Neural progenitor cell (in vitro differentiated cells): ENCODE measurements around the gene BCL2L14. TPM values are rescaled to one million over a fixed set of nuclear protein-coding genes. Genes with fewer than 3 reads are reported as not detected.

Experiments used
- DNase-seq: peaks from one replicate; pipeline ENCODE4 v3.0.0-alpha.2; 2016; ENCODE audit warnings: low spot score
- H2AFZ ChIP-seq: fragments of 200-600 bp; sonication (generic); replicated peaks from 2 replicates; pipeline ENCODE4 v1.6.1; 2016; ENCODE audit warnings: antibody characterized with exemption
- H3F3A ChIP-seq: fragments of 200-600 bp; sonication (generic); 2 replicates; pipeline ENCODE4 v1.6.1; 2016; ENCODE audit warnings: antibody characterized with exemption, low read depth
- H3K27ac ChIP-seq: fragments of 200-600 bp; sonication (generic); 2 replicates; pipeline ENCODE4 v1.5.1; 2016; ENCODE audit warnings: mild to moderate bottlenecking
- H3K27me3 ChIP-seq: fragments of 200-600 bp; sonication (generic); 2 replicates; pipeline ENCODE4 v1.6.1; 2016; ENCODE audit warnings: mild to moderate bottlenecking, moderate library complexity
- H3K36me3 ChIP-seq: fragments of 200-600 bp; sonication (generic); 2 replicates; pipeline ENCODE4 v1.5.1; 2016
- H3K4me1 ChIP-seq: fragments of 200-600 bp; sonication (generic); 2 replicates; pipeline ENCODE4 v1.6.1; 2016; ENCODE audit warnings: mixed run types
- H3K4me2 ChIP-seq: fragments of 200-600 bp; sonication (generic); 2 replicates; pipeline ENCODE4 v1.6.1; 2016
- H3K4me3 ChIP-seq: fragments of 200-600 bp; sonication (generic); 2 replicates; pipeline ENCODE4 v1.5.1; 2016
- H3K79me2 ChIP-seq: fragments of 200-600 bp; sonication (generic); 2 replicates; pipeline ENCODE4 v1.6.1; 2016; ENCODE audit warnings: low read depth
- H3K9ac ChIP-seq: fragments of 200-600 bp; sonication (generic); 2 replicates; pipeline ENCODE4 v1.6.1; 2016
- H3K9me3 ChIP-seq: fragments of 200-600 bp; sonication (generic); 2 replicates; pipeline ENCODE4 v1.5.1; 2016; ENCODE audit warnings: low read depth
- H4K20me1 ChIP-seq: fragments of 200-600 bp; sonication (generic); 2 replicates; pipeline ENCODE4 v1.6.1; 2016; ENCODE audit warnings: low read depth
- H3K27ac Mint-ChIP-seq: 3 replicates; pipeline ENCODE4 v1.8.0; 2021; ENCODE audit warnings: mixed read lengths
- H3K27me3 Mint-ChIP-seq: 2 replicates; pipeline ENCODE4 v1.8.0; 2022; ENCODE audit warnings: low read depth, mild to moderate bottlenecking, inconsistent platforms, moderate library complexity, mixed read lengths; ENCODE audit not compliant: insufficient read depth
- H3K36me3 Mint-ChIP-seq: 3 replicates; pipeline ENCODE4 v1.8.0; 2021; ENCODE audit warnings: mixed read lengths
- H3K4me1 Mint-ChIP-seq: 3 replicates; pipeline ENCODE4 v1.8.0; 2021; ENCODE audit warnings: mixed read lengths
- H3K4me3 Mint-ChIP-seq: 3 replicates; pipeline ENCODE4 v1.8.0; 2021; ENCODE audit warnings: mild to moderate bottlenecking, moderate library complexity, mixed read lengths
- H3K9me3 Mint-ChIP-seq: 3 replicates; pipeline ENCODE4 v1.8.0; 2020; ENCODE audit warnings: mixed read lengths
- EZH2 ChIP-seq: fragments of 200-600 bp; sonication (generic); IDR thresholded peaks from 2 replicates; pipeline ENCODE4 v1.6.1; 2017; ENCODE audit warnings: antibody characterized with exemption, mild to moderate bottlenecking, moderate library complexity
- EZH2phosphoT487 ChIP-seq: fragments of 200-600 bp; sonication (generic); IDR thresholded peaks from 2 replicates; pipeline ENCODE4 v1.6.1; 2017; ENCODE audit warnings: antibody characterized with exemption
- total RNA-seq: library from RNA; depleted of rRNA; stranded (reverse); fragments of >200 nt; gene quantifications from 2 replicates; pipeline ENCODE4 v1.2.3, GENCODE V29; 2015; ENCODE audit warnings: low replicate concordance
- TF ChIP-seq, protein P1 (sequence below): fragments of 200-600 bp; sonication (generic); IDR thresholded peaks from 2 replicates; pipeline ENCODE4 v1.5.1; 2017; ENCODE audit warnings: antibody characterized with exemption, mild to moderate bottlenecking

BCL2L14 gene
- total RNA-seq, 1 donor from 2014 or later: not detected

GRCh38 chr12:12033824-12034223, 36.9 kb upstream of the BCL2L14 start:
- Histone ChIP-seq H3K9me3 (no peaks in the 10 kb centered on the region), H3K4me1 (no peaks in the 10 kb centered on the region), H3K4me2 (no peak overlapping the region), H3K79me2 (no peaks in the 10 kb centered on the region), H3K9ac (no peak overlapping the region), H3K27me3 (no peaks in the 10 kb centered on the region), H3F3A (no peaks in the 10 kb centered on the region), H3K4me3 (no peak overlapping the region), H4K20me1 (no peaks in the 10 kb centered on the region), H3K27ac (no peak overlapping the region), H3K36me3 (no peaks in the 10 kb centered on the region), H2AFZ (no peak overlapping the region)
- Mint-ChIP-seq H3K36me3 (no peaks in the 10 kb centered on the region), H3K4me1 (peaks cover 5% of the 10 kb centered on the region), H3K27ac (no peak overlapping the region), H3K4me3 (no peak overlapping the region), H3K27me3 (peaks cover 7% of the 10 kb centered on the region), H3K9me3 (peaks cover 2% of the 10 kb centered on the region)
- TF ChIP-seq EZH2phosphoT487 (no peak), EZH2 (no peak)
- TF ChIP-seq, protein P1, sequence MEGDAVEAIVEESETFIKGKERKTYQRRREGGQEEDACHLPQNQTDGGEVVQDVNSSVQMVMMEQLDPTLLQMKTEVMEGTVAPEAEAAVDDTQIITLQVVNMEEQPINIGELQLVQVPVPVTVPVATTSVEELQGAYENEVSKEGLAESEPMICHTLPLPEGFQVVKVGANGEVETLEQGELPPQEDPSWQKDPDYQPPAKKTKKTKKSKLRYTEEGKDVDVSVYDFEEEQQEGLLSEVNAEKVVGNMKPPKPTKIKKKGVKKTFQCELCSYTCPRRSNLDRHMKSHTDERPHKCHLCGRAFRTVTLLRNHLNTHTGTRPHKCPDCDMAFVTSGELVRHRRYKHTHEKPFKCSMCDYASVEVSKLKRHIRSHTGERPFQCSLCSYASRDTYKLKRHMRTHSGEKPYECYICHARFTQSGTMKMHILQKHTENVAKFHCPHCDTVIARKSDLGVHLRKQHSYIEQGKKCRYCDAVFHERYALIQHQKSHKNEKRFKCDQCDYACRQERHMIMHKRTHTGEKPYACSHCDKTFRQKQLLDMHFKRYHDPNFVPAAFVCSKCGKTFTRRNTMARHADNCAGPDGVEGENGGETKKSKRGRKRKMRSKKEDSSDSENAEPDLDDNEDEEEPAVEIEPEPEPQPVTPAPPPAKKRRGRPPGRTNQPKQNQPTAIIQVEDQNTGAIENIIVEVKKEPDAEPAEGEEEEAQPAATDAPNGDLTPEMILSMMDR: no peak
- DNase-seq: no peak

DNA sequence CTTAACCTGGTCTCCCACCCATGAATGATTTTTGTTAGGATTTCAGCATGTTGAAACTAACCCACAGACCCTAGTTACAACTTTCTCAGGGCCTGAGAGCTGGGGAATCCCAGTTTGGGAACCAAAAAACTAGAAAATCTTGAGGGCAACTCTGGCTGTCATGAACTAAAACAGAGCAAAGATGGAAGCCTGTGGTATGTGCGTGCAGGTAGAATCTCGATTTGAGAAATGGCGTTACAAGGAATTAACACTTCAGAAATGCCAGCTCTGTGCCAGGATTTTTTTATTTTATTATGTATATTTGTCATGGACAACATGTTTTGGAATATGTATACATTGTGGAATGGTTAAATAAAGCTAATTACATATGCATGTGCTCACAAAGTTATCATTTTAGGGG, 36.4 kb upstream of the BCL2L14 start:
- no peak for TF ChIP-seq EZH2
- TF ChIP-seq EZH2phosphoT487: no peak
- H3K27ac ChIP-seq: no peak overlapping the region
- Mint-ChIP-seq H3K27ac (no peak overlapping the region), H3K4me1 (peaks cover 5% of the 10 kb centered on the region), H3K36me3 (no peaks in the 10 kb centered on the region), H3K27me3 (peaks cover 5% of the 10 kb centered on the region), H3K9me3 (peaks cover 2% of the 10 kb centered on the region), H3K4me3 (no peak overlapping the region)
- no peak overlapping the region for H2AFZ ChIP-seq
- H3K36me3 ChIP-seq: no peaks in the 10 kb centered on the region
- H4K20me1 ChIP-seq: no peaks in the 10 kb centered on the region
- H3K27me3 ChIP-seq: no peaks in the 10 kb centered on the region
- no peak for DNase-seq
- no peaks in the 10 kb centered on the region for H3F3A ChIP-seq
- H3K4me1 ChIP-seq: no peaks in the 10 kb centered on the region
- no peak overlapping the region for H3K4me3 ChIP-seq
- H3K79me2 ChIP-seq: no peaks in the 10 kb centered on the region
- no peak overlapping the region for H3K9ac ChIP-seq
- no peak overlapping the region for H3K4me2 ChIP-seq
- no peaks in the 10 kb centered on the region for H3K9me3 ChIP-seq

DNA sequence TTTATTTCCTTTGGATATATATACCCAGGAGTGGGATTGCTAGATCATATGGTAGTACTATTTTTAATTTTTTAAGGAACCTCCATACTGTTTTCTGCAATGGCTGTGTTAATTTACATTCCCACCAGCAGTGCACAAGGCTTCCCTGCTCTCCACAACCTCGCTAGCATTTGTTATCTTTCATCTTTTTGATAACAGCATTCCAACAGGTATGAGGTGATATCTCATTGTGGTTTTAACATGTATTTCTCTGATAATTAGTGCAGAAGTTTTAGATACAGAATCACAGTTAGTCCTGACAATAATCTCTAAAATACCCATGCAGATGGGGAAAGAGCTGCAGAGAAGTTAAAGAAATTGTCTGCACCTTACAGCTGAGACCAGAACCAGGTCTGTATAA, 35.5 kb upstream of the BCL2L14 start:
- Histone ChIP-seq H3K4me1 (no peaks in the 10 kb centered on the region), H3K36me3 (no peaks in the 10 kb centered on the region), H3K27ac (no peak overlapping the region), H3K9ac (no peak overlapping the region), H3K4me3 (no peak overlapping the region), H3K79me2 (no peaks in the 10 kb centered on the region), H3K27me3 (no peaks in the 10 kb centered on the region), H3K9me3 (no peaks in the 10 kb centered on the region), H3F3A (no peaks in the 10 kb centered on the region), H2AFZ (no peak overlapping the region), H3K4me2 (no peak overlapping the region), H4K20me1 (no peaks in the 10 kb centered on the region)
- H3K9me3 Mint-ChIP-seq: peaks cover 2% of the 10 kb centered on the region
- peaks cover 2% of the 10 kb centered on the region for H3K27me3 Mint-ChIP-seq
- no peak overlapping the region for H3K4me3 Mint-ChIP-seq
- no peak for TF ChIP-seq EZH2
- peaks cover 8% of the 10 kb centered on the region for H3K4me1 Mint-ChIP-seq
- no peaks in the 10 kb centered on the region for H3K36me3 Mint-ChIP-seq
- no peak for DNase-seq
- H3K27ac Mint-ChIP-seq: no peak overlapping the region

DNA sequence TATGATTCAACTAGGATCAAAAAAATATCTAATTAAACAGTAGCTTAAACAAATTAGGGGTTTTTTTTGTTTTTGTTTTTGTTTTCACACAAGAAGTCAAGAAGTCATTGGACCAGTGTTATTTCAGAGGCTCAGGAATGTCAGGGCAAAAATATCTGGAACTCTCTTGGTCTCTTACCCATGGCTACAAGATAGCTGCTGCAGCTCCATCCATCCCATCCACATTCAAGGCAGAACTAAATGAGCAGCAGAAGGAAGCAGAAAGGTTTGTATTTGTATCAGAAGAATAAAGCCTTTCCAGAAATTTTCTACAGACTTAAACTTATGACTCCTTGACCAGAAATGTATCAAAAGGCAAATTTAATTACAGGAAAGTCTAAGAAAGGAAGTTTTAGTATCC, 33.8 kb upstream of the BCL2L14 start:
- no peak for DNase-seq
- no peaks in the 10 kb centered on the region for H3K36me3 ChIP-seq
- H3K9ac ChIP-seq: no peak overlapping the region
- no peak overlapping the region for H3K4me2 ChIP-seq
- H2AFZ ChIP-seq: no peak overlapping the region
- H3K79me2 ChIP-seq: no peaks in the 10 kb centered on the region
- no peaks in the 10 kb centered on the region for H3K36me3 Mint-ChIP-seq
- no peaks in the 10 kb centered on the region for H3K27me3 ChIP-seq
- no peak overlapping the region for H3K27ac ChIP-seq
- H3F3A ChIP-seq: no peaks in the 10 kb centered on the region
- no peaks in the 10 kb centered on the region for H3K9me3 ChIP-seq
- TF ChIP-seq EZH2 (no peak), EZH2phosphoT487 (no peak)
- TF ChIP-seq, protein P1: no peak
- H3K4me1 ChIP-seq: no peaks in the 10 kb centered on the region
- H3K27ac Mint-ChIP-seq: no peak overlapping the region
- no peaks in the 10 kb centered on the region for H3K27me3 Mint-ChIP-seq
- no peak overlapping the region for H3K4me3 ChIP-seq
- peaks cover 8% of the 10 kb centered on the region for H3K4me1 Mint-ChIP-seq
- H4K20me1 ChIP-seq: no peaks in the 10 kb centered on the region
- no peak overlapping the region for H3K4me3 Mint-ChIP-seq
- peaks cover 2% of the 10 kb centered on the region for H3K9me3 Mint-ChIP-seq
